GM18858 (cell line): ENCODE data around the gene FGD1.

ENCODE experiments used
- ATAC-seq: cut with Tn5 transposase; IDR thresholded peaks from one replicate; pipeline ENCODE4 v1.9.1; 2021; ENCODE audit not compliant: unreplicated experiment

Gene FGD1

DNA sequence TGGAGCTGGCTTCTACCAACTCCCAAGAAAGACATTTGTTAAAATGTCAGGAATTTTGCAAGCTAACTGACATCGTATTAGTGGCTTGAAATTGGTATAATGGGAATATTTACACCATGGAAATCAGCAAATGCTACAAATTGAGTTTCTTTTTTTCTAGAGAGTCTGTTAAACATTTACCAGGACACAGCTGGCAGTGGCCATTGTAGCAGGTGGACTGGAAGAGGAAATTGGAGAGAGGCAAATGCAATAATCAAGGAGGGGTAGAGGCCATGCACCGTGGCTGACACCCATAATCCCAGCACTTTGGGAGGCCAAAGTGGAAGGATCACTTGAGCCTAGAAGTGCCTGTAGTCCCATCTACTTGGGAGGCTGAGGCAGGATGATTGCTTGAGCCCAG lies 88.8 kb downstream of the FGD1 start:
- ATAC-seq: no peak

DNA sequence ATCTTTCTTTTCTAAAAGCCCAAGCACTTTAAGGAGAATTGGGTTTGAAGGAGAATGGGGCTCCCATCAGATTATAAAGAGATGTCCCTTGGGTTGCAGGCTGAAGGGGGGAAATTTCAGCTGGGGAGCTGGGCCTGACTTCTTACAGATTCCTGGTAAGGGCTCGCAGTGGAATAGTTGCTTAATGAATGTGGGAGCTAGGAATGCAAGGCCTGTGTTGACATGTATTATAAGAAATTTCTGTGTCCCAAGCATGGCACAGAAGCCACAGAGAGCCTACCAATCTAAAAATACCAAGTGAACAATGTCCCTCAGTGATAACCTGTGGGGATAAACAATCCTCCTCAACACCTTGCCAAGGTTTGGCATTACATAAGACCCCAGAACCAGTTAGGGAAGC lies 98.9 kb downstream of the FGD1 start:
- no peak for ATAC-seq
